Measurements from ENCODE around the gene CEMIP. TPM values are rescaled to one million over a fixed set of nuclear protein-coding genes. Genes with fewer than 3 reads are reported as not detected.

CEMIP gene
- total and polyA plus RNA-seq, 9 donors, result 0.93 to 3.0 (median 2.3) TPM

DNA sequence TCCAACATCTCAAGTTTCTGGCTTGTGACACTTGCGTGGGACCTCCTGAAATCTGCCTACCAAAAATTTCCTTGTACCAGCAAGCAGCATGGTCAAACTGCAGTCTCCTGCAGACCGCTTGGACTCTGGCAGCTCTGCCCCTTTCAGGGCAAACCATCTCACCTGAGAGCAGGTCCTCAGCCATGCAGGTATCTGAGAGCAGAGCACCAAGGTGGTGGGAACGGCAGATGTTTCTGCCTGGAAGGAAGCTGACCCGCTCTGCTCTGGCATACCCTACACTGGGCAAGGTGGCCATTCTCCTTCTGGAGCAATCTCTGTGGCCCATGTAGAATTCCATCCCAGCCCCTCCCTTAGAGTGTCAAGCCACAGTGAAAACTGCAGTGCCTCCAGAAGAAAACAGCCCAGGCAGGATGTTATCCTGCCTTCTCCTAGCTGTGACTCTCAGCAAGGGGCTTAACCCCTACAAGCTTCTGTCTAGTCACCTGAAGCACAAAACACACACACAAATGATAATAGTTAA is 188.9 kb downstream of the CEMIP start:
- no peak for DNase-seq
- Histone ChIP-seq H3K27me3 (ENCODE audit: control insufficient read depth, insufficient read depth, low read length) (no peaks in the 10 kb centered on the region), H3K4me1 (ENCODE audit: control insufficient read depth, insufficient read depth, low read length) (peaks cover 17% of the 10 kb centered on the region), H3K9me3 (replicated peaks; ENCODE audit: control insufficient read depth, low read depth, low read length) (no peaks in the 10 kb centered on the region), H3K27ac (ENCODE audit: low read length) (no peak overlapping the region), H3K36me3 (ENCODE audit: control insufficient read depth, insufficient read depth, low read length) (peaks cover 14% of the 10 kb centered on the region), H3K4me3 (ENCODE audit: low read length) (no peak overlapping the region)
- 82% methylated on average over 3 of the region's 4 CpGs for WGBS (ENCODE audit: insufficient coverage)

DNA sequence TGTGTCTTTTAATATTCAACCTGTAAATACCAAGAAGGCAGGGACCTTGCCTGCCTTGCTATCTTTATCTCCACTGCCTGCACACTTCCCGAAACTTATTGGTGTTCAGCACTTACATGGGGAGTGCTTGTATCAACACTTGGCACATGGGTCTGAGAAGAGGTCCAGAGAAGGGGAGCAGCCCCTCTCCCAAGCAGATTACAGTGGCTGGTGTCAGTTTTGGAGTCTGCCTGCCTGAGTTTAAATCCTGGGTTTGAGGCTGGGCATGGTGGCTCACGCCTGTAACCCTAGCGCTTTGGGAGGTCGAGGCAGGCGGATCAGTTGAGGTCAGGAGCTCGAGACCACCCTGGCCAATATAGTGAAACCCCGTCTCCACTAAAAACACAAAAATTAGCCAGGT is 190.1 kb downstream of the CEMIP start:
- Histone ChIP-seq H3K27ac (ENCODE audit: low read length) (no peak overlapping the region), H3K4me1 (ENCODE audit: control insufficient read depth, insufficient read depth, low read length) (peaks cover 17% of the 10 kb centered on the region), H3K4me3 (ENCODE audit: low read length) (no peak overlapping the region), H3K36me3 (ENCODE audit: control insufficient read depth, insufficient read depth, low read length) (peaks cover 14% of the 10 kb centered on the region), H3K27me3 (ENCODE audit: control insufficient read depth, insufficient read depth, low read length) (no peaks in the 10 kb centered on the region), H3K9me3 (replicated peaks; ENCODE audit: control insufficient read depth, low read depth, low read length) (no peaks in the 10 kb centered on the region)
- WGBS (ENCODE audit: insufficient coverage), result 93% methylated on average over 6 of the region's 7 CpGs
- DNase-seq, result no peak

DNA sequence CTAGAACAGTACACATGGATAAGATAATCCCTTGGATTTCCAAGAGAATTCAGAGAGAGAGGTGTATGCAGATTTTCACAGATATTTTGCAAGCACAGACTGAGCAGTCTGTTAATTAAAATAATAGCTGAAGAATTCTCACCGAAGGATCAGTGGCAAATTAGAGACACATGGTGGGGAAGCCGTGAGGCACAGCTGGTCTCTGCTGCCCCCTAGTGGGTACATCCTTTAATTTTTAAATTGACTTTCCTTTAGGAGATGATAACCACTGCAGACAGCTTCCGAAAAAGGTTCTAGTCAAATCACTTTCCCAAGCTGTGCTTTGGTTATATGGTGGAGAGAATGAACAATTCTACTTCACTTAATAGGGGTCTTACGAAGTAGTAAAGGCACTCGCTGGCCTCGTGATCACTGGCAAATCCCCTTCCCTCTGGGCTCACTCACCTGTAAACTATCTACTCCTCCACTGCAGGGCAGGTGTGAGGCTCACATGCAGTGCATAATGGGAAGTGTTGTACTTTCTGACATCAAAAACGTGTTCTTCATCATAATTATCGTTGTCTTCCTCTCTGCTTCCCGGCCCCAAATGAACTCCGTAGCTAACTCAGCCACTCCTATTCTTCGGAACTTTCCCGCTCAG is 191.0 kb downstream of the CEMIP start:
- DNase-seq, result peak; percentile 74
- 0% methylated on average over 1 of the region's 12 CpGs for WGBS (ENCODE audit: insufficient coverage)
- no peak overlapping the region for H3K4me3 ChIP-seq (ENCODE audit: low read length)
- no peaks in the 10 kb centered on the region for H3K27me3 ChIP-seq (ENCODE audit: control insufficient read depth, insufficient read depth, low read length)
- peaks cover 17% of the 10 kb centered on the region for H3K4me1 ChIP-seq (ENCODE audit: control insufficient read depth, insufficient read depth, low read length)
- no peaks in the 10 kb centered on the region for H3K9me3 ChIP-seq (replicated peaks; ENCODE audit: control insufficient read depth, low read depth, low read length)
- peaks cover 14% of the 10 kb centered on the region for H3K36me3 ChIP-seq (ENCODE audit: control insufficient read depth, insufficient read depth, low read length)
- no peak overlapping the region for H3K27ac ChIP-seq (ENCODE audit: low read length)

DNA sequence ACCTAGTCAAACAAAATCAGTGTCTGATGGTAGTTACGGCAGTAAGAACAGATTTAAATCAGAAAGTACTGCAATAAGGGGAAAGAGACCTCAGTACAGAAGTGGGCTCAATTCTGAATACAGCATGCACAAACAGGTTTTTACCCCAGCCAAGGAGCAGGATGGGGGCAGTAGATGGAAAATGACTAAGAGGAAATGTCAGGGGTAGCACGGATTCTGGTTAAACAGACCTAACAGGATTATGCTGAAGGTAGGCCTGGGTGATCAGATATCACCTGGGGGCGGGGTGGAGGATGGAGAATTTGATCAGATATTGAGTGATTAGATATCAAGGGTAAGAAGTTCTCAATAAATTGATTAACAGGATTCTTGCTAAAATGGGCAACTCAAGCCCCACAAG is 191.5 kb downstream of the CEMIP start:
- Histone ChIP-seq H3K4me1 (ENCODE audit: control insufficient read depth, insufficient read depth, low read length) (peaks cover 17% of the 10 kb centered on the region), H3K9me3 (replicated peaks; ENCODE audit: control insufficient read depth, low read depth, low read length) (no peaks in the 10 kb centered on the region), H3K4me3 (ENCODE audit: low read length) (no peak overlapping the region), H3K27me3 (ENCODE audit: control insufficient read depth, insufficient read depth, low read length) (no peaks in the 10 kb centered on the region), H3K27ac (ENCODE audit: low read length) (no peak overlapping the region), H3K36me3 (ENCODE audit: control insufficient read depth, insufficient read depth, low read length) (peaks cover 14% of the 10 kb centered on the region)
- WGBS (ENCODE audit: insufficient coverage), result 50% methylated on average over 1 of the region's 3 CpGs
- DNase-seq, result no peak

DNA sequence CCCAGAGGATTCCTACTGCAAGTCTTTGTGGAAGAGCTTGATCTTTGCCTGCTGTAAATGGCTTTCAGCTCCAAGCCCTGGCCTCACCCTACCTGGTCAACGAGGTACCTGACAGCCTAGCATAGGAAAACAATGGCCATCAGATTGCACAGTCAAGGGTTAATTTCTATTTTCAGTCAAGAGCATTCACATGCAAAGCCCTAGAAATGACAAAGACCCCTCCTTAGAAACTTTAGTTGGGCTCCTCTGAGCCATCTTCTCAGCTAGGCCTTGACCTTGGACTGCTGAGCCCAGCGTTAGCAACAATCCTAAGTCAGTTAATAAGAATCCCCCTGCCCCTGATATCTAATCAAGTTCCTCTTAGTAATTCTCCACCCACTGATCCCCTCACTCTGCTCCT is 192.0 kb downstream of the CEMIP start:
- WGBS (ENCODE audit: insufficient coverage), result 77% methylated on average over 2 of the region's 2 CpGs
- Histone ChIP-seq H3K4me3 (ENCODE audit: low read length) (no peak overlapping the region), H3K27ac (ENCODE audit: low read length) (no peak overlapping the region), H3K9me3 (replicated peaks; ENCODE audit: control insufficient read depth, low read depth, low read length) (no peaks in the 10 kb centered on the region), H3K27me3 (ENCODE audit: control insufficient read depth, insufficient read depth, low read length) (no peaks in the 10 kb centered on the region), H3K36me3 (ENCODE audit: control insufficient read depth, insufficient read depth, low read length) (peaks cover 14% of the 10 kb centered on the region), H3K4me1 (ENCODE audit: control insufficient read depth, insufficient read depth, low read length) (peaks cover 17% of the 10 kb centered on the region)
- DNase-seq, result no peak

DNA sequence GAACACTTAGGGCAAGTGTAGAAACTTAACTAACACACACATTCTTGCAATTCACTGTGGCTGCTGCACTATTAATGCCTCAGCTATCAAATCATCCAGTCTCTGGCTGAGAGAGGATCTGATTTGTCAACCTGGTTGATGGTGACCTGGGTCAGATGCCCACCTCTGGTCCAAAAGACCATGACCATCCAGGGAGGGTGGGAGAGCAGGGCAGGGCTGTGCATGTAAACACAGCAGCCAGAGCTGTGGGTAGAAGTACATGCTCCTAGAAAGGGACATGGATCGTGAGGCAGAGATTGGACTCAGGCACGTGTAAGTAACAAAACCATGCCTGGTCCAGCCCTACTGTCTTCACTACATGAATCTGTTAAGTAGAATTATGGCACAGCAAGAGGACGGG is 193.1 kb downstream of the CEMIP start:
- H3K4me3 ChIP-seq (ENCODE audit: low read length), result no peak overlapping the region
- peaks cover 18% of the 10 kb centered on the region for H3K36me3 ChIP-seq (ENCODE audit: control insufficient read depth, insufficient read depth, low read length)
- DNase-seq, result no peak
- WGBS (ENCODE audit: insufficient coverage), result no CpG with 5 or more reads among the region's 3 CpGs
- H3K27me3 ChIP-seq (ENCODE audit: control insufficient read depth, insufficient read depth, low read length), result no peaks in the 10 kb centered on the region
- H3K4me1 ChIP-seq (ENCODE audit: control insufficient read depth, insufficient read depth, low read length), result peaks cover 18% of the 10 kb centered on the region
- H3K27ac ChIP-seq (ENCODE audit: low read length), result no peak overlapping the region
- no peaks in the 10 kb centered on the region for H3K9me3 ChIP-seq (replicated peaks; ENCODE audit: control insufficient read depth, low read depth, low read length)

DNA sequence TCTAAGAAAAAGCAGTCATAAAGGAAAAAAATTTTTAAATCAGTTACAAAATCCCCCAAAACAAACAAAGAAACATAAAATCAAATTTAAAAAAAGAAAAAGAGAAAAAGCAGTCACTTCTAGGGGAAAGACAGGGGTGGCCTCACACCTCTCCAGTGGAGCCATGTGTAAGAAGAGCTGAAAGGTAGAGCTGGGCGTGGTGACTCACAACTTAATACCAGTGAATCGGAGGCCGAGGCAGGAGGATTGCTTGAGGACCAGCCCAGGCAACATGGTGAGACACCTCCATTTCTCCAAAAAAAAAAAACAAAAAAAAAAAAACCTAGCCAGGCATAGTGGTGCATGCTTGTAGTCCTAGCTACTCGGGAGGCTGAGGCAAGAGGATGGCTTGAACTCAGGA is 195.7 kb downstream of the CEMIP start:
- Histone ChIP-seq H3K27me3 (ENCODE audit: control insufficient read depth, insufficient read depth, low read length) (no peaks in the 10 kb centered on the region), H3K27ac (ENCODE audit: low read length) (no peak overlapping the region), H3K9me3 (replicated peaks; ENCODE audit: control insufficient read depth, low read depth, low read length) (no peaks in the 10 kb centered on the region), H3K4me3 (ENCODE audit: low read length) (no peak overlapping the region), H3K4me1 (ENCODE audit: control insufficient read depth, insufficient read depth, low read length) (peaks cover 12% of the 10 kb centered on the region), H3K36me3 (ENCODE audit: control insufficient read depth, insufficient read depth, low read length) (peaks cover 33% of the 10 kb centered on the region)
- no peak for DNase-seq
- no CpG with 5 or more reads among the region's 4 CpGs for WGBS (ENCODE audit: insufficient coverage)

DNA sequence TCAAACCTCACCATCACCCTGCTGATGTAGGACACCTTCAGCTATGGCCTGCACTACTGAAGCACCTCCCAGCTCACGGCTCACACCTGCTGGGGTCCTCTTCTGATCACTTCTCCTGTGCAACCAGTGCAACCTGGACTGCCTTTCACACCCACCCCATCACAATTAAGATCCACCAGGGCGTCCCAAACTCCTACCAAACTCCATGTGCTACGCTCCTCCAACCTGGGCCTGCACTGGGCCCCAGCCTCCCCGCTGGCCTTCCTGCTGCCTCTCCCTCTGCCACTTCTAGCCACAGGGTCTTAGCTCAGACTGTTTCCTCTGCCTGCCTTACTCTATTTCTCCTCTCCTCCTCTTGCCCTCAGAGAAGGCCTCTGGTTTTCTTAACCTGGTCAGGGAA is 197.7 kb downstream of the CEMIP start:
- no peak for DNase-seq
- Histone ChIP-seq H3K9me3 (replicated peaks; ENCODE audit: control insufficient read depth, low read depth, low read length) (no peaks in the 10 kb centered on the region), H3K27me3 (ENCODE audit: control insufficient read depth, insufficient read depth, low read length) (no peaks in the 10 kb centered on the region), H3K27ac (ENCODE audit: low read length) (no peak overlapping the region), H3K36me3 (ENCODE audit: control insufficient read depth, insufficient read depth, low read length) (peaks cover 29% of the 10 kb centered on the region), H3K4me1 (ENCODE audit: control insufficient read depth, insufficient read depth, low read length) (peaks cover 12% of the 10 kb centered on the region), H3K4me3 (ENCODE audit: low read length) (no peak overlapping the region)
- 89% methylated on average over 4 of the region's 4 CpGs for WGBS (ENCODE audit: insufficient coverage)

DNA sequence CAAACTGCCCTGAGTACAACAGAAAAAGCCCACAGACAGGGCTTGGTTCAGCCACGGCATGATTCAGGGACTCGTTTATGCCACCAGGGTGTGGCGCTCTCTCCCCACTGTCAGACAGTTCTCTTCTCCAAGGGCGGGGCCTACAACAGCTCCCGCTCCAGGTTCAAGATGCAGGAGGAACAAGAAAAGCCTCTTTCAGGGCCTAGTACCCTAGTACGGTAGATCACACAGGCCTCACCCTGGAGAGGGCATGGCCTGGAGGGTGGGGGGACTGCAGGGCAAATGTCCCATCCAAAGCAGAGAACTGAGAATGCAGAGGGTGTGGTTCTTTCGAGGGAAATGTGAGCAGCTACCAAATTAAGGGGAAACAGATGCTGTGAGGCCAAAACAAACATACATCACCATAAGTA is 198.5 kb downstream of the CEMIP start:
- Histone ChIP-seq H3K4me1 (ENCODE audit: control insufficient read depth, insufficient read depth, low read length) (peaks cover 12% of the 10 kb centered on the region), H3K27ac (ENCODE audit: low read length) (no peak overlapping the region), H3K36me3 (ENCODE audit: control insufficient read depth, insufficient read depth, low read length) (peaks cover 31% of the 10 kb centered on the region), H3K4me3 (ENCODE audit: low read length) (no peak overlapping the region), H3K27me3 (ENCODE audit: control insufficient read depth, insufficient read depth, low read length) (no peaks in the 10 kb centered on the region), H3K9me3 (replicated peaks; ENCODE audit: control insufficient read depth, low read depth, low read length) (no peaks in the 10 kb centered on the region)
- peak; percentile 75 for DNase-seq
- 10% methylated on average over 3 of the region's 7 CpGs for WGBS (ENCODE audit: insufficient coverage)

DNA sequence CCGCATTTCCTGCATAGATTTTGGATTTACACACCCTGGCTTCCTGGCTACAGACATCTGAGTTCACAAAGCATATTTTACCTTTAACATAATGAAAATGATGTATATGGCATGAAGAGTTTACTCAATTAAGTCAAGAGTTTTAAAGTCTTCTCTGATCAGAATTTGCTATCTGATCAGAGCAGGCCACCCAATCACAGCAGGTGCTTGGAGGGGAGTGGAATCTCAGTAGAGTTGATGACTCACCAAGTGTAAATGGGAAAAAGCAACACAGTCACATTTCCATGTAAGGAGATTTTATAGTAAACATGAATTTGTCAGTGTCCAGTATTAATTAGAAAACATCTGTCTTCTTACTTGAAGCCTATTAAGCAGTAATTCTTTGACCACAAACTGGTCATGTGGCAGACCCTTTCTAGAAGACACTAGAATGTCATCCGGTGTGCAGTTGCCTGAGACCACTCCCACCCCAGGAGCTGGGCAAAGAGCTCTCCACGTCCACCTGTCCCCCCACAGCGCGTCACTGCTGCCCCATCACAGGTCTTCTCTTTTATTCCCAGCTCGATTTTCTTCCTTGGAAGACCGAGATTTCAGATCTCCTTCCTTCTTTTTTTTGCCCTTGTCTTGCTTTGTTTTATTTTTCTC is 199.6 kb downstream of the CEMIP start:
- Histone ChIP-seq H3K4me3 (ENCODE audit: low read length) (no peak overlapping the region), H3K36me3 (ENCODE audit: control insufficient read depth, insufficient read depth, low read length) (peaks cover 31% of the 10 kb centered on the region), H3K9me3 (replicated peaks; ENCODE audit: control insufficient read depth, low read depth, low read length) (no peaks in the 10 kb centered on the region), H3K4me1 (ENCODE audit: control insufficient read depth, insufficient read depth, low read length) (peaks cover 12% of the 10 kb centered on the region), H3K27me3 (ENCODE audit: control insufficient read depth, insufficient read depth, low read length) (no peaks in the 10 kb centered on the region), H3K27ac (ENCODE audit: low read length) (no peak overlapping the region)
- DNase-seq, result no peak
- 84% methylated on average over 6 of the region's 7 CpGs for WGBS (ENCODE audit: insufficient coverage)
